ENCODE measurements around the gene SRPK3. TPM values are rescaled to one million over a fixed set of nuclear protein-coding genes. Genes with fewer than 3 reads are reported as not detected.

Gene SRPK3
- total RNA-seq, 1 experiment from 2014 or later: not detected

- H3K27me3 ChIP-seq: peaks cover 13% of the 10 kb centered on the region; the same call in 1 of the 2 replicates
- no peak for DNase-seq
- no peak overlapping the region for H3K4me3 ChIP-seq
- H3K9me3 ChIP-seq: no peaks in the 10 kb centered on the region
- no peaks in the 10 kb centered on the region for H3K36me3 ChIP-seq
These were observed 48.6 kb downstream of the SRPK3 start for GRCh38 chrX:153829549-153829798.

- DNase-seq: no peak
- Histone ChIP-seq H3K27me3 (peaks cover 13% of the 10 kb centered on the region; the same call in 1 of the 2 replicates), H3K9me3 (no peaks in the 10 kb centered on the region), H3K4me3 (no peak within 1 kb of the TSS), H3K36me3 (no peaks in the 10 kb centered on the region)
These were observed 49.2 kb downstream of the SRPK3 start, which contains the start of gene PDZD4 for GRCh38 chrX:153829799-153830639. TSS of gene PDZD4 (minus strand) at chrX:153830544. CDS start at chrX:153830298, 246 bp downstream.

DNA sequence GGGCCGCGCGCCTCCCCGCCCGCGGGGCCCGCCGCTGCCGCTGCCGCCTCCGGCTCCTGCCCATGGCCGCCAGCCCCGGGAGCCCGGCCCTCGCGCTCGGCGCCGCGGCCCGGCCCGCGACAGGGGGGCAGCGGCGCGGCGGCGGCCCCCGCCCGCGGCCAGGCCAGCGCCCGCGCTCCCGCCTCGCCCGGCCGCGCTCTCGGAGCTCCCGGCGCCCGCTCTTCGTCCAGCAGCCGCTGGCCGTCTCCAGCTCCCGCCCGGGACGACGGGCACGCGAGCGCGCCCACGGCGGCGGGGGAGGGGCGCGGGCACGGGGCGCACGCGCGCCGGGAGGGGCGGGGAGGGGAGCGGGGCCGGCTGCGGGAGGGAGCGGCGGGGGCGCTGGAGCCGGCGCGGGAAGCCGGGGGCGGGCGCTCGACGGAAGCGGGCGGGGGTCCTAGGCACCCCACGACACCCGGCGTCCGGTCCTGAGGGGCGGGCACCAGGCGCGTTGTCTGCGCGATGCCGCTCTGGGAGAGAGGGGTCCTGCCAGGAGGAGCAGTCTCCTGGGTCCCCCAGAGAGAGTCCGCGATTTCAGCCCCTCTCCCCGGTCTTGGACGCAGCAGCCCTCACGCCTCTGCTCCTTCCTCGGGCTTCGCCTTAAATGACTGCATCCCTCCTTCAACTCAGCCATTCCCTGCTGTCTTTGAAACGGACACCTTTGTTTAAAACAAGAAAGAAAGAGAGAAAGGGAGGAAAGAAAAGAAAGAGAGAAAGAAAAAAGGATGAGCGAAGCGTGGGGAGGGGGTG is 50.0 kb downstream of the SRPK3 start:
- Histone ChIP-seq H3K36me3 (no peaks in the 10 kb centered on the region), H3K9me3 (no peaks in the 10 kb centered on the region), H3K4me3 (no peak overlapping the region), H3K27me3 (peaks cover 13% of the 10 kb centered on the region; the same call in 1 of the 2 replicates)
- DNase-seq: no peak

GRCh38 chrX:153831429-153832150 is 50.7 kb downstream of the SRPK3 start:
- no peak for DNase-seq
- no peak overlapping the region for H3K4me3 ChIP-seq
- no peaks in the 10 kb centered on the region for H3K36me3 ChIP-seq
- H3K9me3 ChIP-seq: no peaks in the 10 kb centered on the region
- H3K27me3 ChIP-seq: peaks cover 13% of the 10 kb centered on the region; the same call in 1 of the 2 replicates

- Histone ChIP-seq H3K9me3 (no peaks in the 10 kb centered on the region), H3K4me3 (no peak overlapping the region), H3K27me3 (peaks cover 13% of the 10 kb centered on the region; the same call in 1 of the 2 replicates), H3K36me3 (no peaks in the 10 kb centered on the region)
- DNase-seq: no peak
These were observed 51.9 kb downstream of the SRPK3 start for GRCh38 chrX:153832728-153833127.

Other genes starting within 250 kb of the SRPK3 start
- 47.7 and 73.2 TPM in 2 replicates for gene CCNQ, start 181.9 kb upstream of the SRPK3 start, total RNA-seq (2014; rRNA removed; shearing (Covaris generic); ENCODE audit: low replicate concordance)
- 7.9 and 8.6 TPM in 2 replicates for gene DUSP9, start 133.8 kb upstream of the SRPK3 start, total RNA-seq (2014; rRNA removed; shearing (Covaris generic); ENCODE audit: low replicate concordance)
- 0.43 TPM in 1 of 2 replicates, not detected in the other for gene PNCK, start 107.2 kb upstream of the SRPK3 start, total RNA-seq (2014; rRNA removed; shearing (Covaris generic); ENCODE audit: low replicate concordance)
- gene SLC6A8, start 93.1 kb upstream of the SRPK3 start, total RNA-seq (2014; rRNA removed; shearing (Covaris generic); ENCODE audit: low replicate concordance): 12.8 and 24.8 TPM in 2 replicates
- gene BCAP31, start 56.7 kb upstream of the SRPK3 start, total RNA-seq (2014; rRNA removed; shearing (Covaris generic); ENCODE audit: low replicate concordance): 311 and 346 TPM in 2 replicates
- gene ABCD1, start 56.2 kb upstream of the SRPK3 start, total RNA-seq (2014; rRNA removed; shearing (Covaris generic); ENCODE audit: low replicate concordance): 24.3 and 28.8 TPM in 2 replicates
- 7.5 and 7.6 TPM in 2 replicates for gene PLXNB3, start 16.8 kb upstream of the SRPK3 start, total RNA-seq (2014; rRNA removed; shearing (Covaris generic); ENCODE audit: low replicate concordance)
- 48.7 and 75.2 TPM in 2 replicates for gene IDH3G, start 13.3 kb downstream of the SRPK3 start, total RNA-seq (2014; rRNA removed; shearing (Covaris generic); ENCODE audit: low replicate concordance)
- gene SSR4, start 13.6 kb downstream of the SRPK3 start, total RNA-seq (2014; rRNA removed; shearing (Covaris generic); ENCODE audit: low replicate concordance): 227 and 266 TPM in 2 replicates
- 1.5 and 5.8 TPM in 2 replicates for gene PDZD4, start 49.5 kb downstream of the SRPK3 start, total RNA-seq (2014; rRNA removed; shearing (Covaris generic); ENCODE audit: low replicate concordance)
- 0.30 TPM in 1 of 2 replicates, not detected in the other for gene L1CAM, start 105.1 kb downstream of the SRPK3 start, total RNA-seq (2014; rRNA removed; shearing (Covaris generic); ENCODE audit: low replicate concordance)
- 0.27 TPM in 1 of 2 replicates, not detected in the other for gene AVPR2, start 123.6 kb downstream of the SRPK3 start, total RNA-seq (2014; rRNA removed; shearing (Covaris generic); ENCODE audit: low replicate concordance)
- 0.07 and 2.4 TPM in 2 replicates for gene ARHGAP4, start 145.2 kb downstream of the SRPK3 start, total RNA-seq (2014; rRNA removed; shearing (Covaris generic); ENCODE audit: low replicate concordance)
- 205 and 325 TPM in 2 replicates for gene NAA10, start 154.0 kb downstream of the SRPK3 start, total RNA-seq (2014; rRNA removed; shearing (Covaris generic); ENCODE audit: low replicate concordance)
- gene RENBP, start 163.6 kb downstream of the SRPK3 start, total RNA-seq (2014; rRNA removed; shearing (Covaris generic); ENCODE audit: low replicate concordance): not detected in 2 replicates
- gene HCFC1, start 190.8 kb downstream of the SRPK3 start, total RNA-seq (2014; rRNA removed; shearing (Covaris generic); ENCODE audit: low replicate concordance): 7.8 and 12.8 TPM in 2 replicates
- gene TMEM187, start 191.7 kb downstream of the SRPK3 start, total RNA-seq (2014; rRNA removed; shearing (Covaris generic); ENCODE audit: low replicate concordance): 1.0 and 4.6 TPM in 2 replicates
- gene IRAK1, start 238.9 kb downstream of the SRPK3 start, total RNA-seq (2014; rRNA removed; shearing (Covaris generic); ENCODE audit: low replicate concordance): 208 and 270 TPM in 2 replicates